A549 (cell line): ENCODE results near the gene GIGYF1.

ENCODE experiments used
- CEBPB ChIP-seq, 2 experiments: fragments of >200 bp in 1 of 2; sonication (Bioruptor Twin) in 1 of 2; formaldehyde crosslinking in 1 of 2; IDR thresholded peaks; 2 replicates each; pipeline ENCODE4 v1.6.1; 2012 to 2016
- HOXA7 ChIP-seq: fragments of 250-450 bp; sonication (Bioruptor Pico); IDR thresholded peaks from 2 replicates; pipeline ENCODE4 v1.5.0; 2020; ENCODE audit warnings: mild to moderate bottlenecking, moderate library complexity
- TF ChIP-seq, protein P1 (sequence below): fragments of >200 bp; sonication (Bioruptor Twin); formaldehyde crosslinking; IDR thresholded peaks from 3 replicates; pipeline ENCODE4 v1.5.1; 2016
- TF ChIP-seq, protein P2 (sequence below): fragments of 200-600 bp; sonication (generic); IDR thresholded peaks from 2 replicates; pipeline ENCODE4 v1.6.1; 2016; ENCODE audit warnings: antibody characterized with exemption, mild to moderate bottlenecking, moderate library complexity
- TF ChIP-seq, protein P3 (sequence below): fragments of 250-450 bp; sonication (Bioruptor Pico); IDR thresholded peaks from 2 replicates; pipeline ENCODE4 v1.5.0; 2021; ENCODE audit warnings: mild to moderate bottlenecking, moderate library complexity, borderline replicate concordance

DNA sequence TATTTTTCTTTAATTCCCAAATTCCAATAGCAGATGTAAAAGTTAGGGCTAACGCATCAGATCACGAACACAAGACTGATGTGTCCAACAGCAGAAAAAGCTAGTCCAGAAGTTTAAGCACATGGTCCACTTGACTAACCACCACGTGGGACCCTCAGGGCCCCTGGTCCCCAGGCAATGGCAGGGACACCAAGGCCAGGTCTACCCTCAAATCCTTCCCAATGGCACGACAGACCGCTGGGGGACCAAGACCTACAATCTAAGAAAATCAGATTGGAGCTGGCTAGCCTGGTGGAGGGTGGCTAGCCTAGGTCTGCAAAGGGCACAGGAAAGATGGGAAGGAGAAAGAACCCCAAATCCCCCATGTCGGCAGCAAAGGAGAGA lies 1.5 kb downstream of the GIGYF1 start:
- TF ChIP-seq, protein P1, sequence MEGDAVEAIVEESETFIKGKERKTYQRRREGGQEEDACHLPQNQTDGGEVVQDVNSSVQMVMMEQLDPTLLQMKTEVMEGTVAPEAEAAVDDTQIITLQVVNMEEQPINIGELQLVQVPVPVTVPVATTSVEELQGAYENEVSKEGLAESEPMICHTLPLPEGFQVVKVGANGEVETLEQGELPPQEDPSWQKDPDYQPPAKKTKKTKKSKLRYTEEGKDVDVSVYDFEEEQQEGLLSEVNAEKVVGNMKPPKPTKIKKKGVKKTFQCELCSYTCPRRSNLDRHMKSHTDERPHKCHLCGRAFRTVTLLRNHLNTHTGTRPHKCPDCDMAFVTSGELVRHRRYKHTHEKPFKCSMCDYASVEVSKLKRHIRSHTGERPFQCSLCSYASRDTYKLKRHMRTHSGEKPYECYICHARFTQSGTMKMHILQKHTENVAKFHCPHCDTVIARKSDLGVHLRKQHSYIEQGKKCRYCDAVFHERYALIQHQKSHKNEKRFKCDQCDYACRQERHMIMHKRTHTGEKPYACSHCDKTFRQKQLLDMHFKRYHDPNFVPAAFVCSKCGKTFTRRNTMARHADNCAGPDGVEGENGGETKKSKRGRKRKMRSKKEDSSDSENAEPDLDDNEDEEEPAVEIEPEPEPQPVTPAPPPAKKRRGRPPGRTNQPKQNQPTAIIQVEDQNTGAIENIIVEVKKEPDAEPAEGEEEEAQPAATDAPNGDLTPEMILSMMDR = no peak
- TF ChIP-seq CEBPB (IDR thresholded peaks at IDR 0.05) (no peak), HOXA7 (no peak)
- TF ChIP-seq, protein P2, sequence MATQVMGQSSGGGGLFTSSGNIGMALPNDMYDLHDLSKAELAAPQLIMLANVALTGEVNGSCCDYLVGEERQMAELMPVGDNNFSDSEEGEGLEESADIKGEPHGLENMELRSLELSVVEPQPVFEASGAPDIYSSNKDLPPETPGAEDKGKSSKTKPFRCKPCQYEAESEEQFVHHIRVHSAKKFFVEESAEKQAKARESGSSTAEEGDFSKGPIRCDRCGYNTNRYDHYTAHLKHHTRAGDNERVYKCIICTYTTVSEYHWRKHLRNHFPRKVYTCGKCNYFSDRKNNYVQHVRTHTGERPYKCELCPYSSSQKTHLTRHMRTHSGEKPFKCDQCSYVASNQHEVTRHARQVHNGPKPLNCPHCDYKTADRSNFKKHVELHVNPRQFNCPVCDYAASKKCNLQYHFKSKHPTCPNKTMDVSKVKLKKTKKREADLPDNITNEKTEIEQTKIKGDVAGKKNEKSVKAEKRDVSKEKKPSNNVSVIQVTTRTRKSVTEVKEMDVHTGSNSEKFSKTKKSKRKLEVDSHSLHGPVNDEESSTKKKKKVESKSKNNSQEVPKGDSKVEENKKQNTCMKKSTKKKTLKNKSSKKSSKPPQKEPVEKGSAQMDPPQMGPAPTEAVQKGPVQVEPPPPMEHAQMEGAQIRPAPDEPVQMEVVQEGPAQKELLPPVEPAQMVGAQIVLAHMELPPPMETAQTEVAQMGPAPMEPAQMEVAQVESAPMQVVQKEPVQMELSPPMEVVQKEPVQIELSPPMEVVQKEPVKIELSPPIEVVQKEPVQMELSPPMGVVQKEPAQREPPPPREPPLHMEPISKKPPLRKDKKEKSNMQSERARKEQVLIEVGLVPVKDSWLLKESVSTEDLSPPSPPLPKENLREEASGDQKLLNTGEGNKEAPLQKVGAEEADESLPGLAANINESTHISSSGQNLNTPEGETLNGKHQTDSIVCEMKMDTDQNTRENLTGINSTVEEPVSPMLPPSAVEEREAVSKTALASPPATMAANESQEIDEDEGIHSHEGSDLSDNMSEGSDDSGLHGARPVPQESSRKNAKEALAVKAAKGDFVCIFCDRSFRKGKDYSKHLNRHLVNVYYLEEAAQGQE = no peak
- TF ChIP-seq, protein P3, sequence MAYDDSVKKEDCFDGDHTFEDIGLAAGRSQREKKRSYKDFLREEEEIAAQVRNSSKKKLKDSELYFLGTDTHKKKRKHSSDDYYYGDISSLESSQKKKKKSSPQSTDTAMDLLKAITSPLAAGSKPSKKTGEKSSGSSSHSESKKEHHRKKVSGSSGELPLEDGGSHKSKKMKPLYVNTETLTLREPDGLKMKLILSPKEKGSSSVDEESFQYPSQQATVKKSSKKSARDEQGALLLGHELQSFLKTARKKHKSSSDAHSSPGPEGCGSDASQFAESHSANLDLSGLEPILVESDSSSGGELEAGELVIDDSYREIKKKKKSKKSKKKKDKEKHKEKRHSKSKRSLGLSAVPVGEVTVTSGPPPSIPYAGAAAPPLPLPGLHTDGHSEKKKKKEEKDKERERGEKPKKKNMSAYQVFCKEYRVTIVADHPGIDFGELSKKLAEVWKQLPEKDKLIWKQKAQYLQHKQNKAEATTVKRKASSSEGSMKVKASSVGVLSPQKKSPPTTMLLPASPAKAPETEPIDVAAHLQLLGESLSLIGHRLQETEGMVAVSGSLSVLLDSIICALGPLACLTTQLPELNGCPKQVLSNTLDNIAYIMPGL (CRISPR knock-in tag) = no peak
